IPS-NIHi7 (cell line): ENCODE data around the gene GCNT3.

Experiments
- DNase-seq: peaks from one replicate; pipeline ENCODE4 v3.0.0; 2012; ENCODE audit warnings: mixed read lengths; ENCODE audit errors: extremely low spot score

The GCNT3 gene, protein sequence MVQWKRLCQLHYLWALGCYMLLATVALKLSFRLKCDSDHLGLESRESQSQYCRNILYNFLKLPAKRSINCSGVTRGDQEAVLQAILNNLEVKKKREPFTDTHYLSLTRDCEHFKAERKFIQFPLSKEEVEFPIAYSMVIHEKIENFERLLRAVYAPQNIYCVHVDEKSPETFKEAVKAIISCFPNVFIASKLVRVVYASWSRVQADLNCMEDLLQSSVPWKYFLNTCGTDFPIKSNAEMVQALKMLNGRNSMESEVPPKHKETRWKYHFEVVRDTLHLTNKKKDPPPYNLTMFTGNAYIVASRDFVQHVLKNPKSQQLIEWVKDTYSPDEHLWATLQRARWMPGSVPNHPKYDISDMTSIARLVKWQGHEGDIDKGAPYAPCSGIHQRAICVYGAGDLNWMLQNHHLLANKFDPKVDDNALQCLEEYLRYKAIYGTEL

DNA sequence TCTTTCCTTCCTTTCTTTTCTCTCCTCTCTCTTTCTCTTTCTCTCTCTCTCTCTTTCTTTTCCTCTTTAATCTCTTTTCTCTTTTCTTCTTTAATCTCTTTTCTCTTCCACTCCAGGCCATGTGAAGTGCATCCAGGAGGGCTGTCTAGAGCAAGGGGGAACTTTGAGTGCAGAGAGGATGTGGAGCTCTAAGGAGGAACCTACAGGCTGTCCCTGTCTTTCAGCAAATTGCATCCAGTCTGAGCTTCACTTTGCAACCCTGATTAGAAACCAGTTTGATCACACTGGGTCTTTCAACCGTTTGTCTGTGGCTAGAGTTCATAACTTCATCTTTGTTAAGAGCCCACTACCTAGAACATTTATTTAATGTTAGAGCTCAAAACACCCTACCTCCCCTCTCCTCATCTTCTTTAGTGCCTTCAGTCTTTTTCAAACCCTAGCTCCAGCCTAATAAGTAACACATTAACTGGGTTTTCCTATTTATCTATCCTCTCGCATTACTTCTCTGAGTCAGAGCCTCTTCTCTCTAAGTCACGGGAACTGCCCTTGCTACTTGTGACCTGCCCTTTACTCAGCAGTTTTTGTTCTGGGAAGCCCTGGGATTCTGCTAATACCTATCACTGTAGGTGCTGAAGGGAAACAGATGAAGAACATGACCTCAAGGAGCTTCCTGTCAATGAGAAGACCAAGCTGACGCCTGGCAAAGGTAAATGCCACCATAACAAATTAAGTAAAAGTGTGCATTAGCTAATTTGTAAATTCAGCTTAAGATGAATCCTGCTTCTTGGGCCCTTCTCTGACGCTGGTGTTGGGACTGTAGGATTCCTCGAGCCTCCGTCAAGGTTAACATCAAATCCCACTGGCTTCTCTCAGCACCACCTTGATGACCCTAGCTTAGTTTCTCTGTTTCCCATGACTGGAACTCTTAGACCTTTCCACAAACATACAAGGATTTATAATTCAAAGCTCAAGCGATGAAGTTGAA lies at the start of gene GCNT3:
TSS of gene GCNT3 (plus strand) at position 508 of the 985 bp plus-strand sequence. CDS start 6,456 bp downstream, outside the sequence.
- peak; percentile 26 for DNase-seq

DNA sequence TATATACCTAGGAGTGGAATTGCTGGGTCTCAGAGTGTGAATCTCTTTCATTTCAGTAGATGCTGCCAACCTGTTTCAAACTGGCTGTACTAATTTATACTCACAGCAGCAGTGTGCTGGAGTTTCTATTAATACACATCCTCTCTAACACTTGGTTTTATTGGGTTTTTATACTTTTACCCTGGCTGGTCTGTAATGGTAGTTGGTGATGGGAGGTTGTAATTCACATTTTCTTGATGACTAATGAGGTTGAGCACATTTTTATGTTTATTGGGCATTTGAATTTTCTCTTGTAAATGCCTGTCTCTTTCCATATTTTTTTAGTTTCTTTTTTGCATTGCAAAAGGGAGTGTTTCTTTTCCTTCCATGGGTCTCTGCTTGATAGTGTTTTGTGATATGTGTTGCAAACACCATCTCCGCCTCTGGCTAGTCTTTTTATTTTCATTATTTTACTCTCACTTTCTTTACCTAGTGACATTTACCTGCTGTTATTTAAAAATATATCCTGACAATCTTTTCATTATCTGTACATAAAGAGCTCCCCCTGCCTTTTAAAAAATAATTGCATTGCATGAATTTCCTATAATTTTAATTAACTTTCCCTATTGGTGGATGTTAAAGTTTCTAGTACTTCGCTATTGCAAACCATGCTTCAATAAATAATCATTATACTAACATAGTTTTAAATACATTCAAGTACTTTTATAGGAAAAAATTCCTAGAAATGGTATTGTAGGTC lies 49.0 kb upstream of the GCNT3 start:
- DNase-seq: no peak

DNA sequence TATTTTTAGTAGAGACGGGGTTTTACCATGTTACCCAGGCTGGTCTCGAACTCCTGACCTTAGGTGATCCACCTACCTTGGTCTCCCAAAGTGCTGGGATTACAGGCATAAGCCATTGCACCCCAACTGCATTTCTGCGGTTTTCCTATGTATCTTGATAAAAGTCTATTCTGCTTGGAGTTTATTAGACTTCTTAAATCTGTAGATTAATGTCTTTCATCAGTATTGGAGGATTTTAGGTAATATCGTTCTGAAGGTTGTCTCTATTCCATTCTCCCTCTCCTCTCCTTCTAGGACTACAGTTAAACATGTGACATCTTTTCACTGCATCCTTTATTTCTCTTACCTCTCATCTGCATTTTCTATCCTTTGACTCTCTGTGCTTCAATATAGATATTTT lies 46.3 kb upstream of the GCNT3 start:
- DNase-seq: no peak

DNA sequence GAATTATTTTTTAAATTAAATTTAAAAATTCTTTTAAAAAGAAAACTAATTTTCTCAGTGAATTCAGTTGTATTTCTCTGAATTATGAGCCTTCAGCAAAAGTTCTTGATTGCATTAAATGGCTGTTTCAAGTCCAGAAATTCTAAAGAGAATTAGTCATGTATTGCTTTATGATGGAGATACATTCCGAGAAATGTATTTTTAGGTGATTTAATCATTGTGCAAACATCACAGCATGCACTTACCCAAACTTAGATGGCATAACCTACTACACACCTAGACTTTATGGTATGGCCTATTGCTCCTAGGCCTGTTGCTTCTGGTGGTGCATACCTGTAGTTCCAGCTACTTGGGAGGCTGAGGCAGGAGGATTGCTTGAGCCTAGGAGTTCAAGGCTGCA lies 44.3 kb upstream of the GCNT3 start:
- DNase-seq: no peak

DNA sequence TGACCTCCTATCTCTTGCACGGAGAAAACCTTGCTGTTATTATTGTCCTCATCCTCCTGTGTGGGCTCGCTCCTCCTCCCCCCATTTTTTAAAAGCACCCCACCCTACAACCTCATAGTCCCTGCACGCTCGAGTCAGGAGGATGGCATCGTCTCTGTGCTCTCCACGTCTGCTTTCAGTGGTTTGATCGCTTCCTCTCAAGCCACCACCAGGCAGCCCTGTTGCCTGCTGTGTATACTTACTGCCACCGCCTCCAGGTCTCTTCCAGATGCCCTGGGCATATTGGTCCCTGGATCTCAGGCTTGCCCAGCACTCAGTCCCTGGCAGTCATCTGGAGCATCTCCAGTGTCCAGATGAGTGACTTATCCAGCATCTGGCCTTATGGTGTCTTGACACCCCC lies 42.1 kb upstream of the GCNT3 start:
- DNase-seq: no peak

DNA sequence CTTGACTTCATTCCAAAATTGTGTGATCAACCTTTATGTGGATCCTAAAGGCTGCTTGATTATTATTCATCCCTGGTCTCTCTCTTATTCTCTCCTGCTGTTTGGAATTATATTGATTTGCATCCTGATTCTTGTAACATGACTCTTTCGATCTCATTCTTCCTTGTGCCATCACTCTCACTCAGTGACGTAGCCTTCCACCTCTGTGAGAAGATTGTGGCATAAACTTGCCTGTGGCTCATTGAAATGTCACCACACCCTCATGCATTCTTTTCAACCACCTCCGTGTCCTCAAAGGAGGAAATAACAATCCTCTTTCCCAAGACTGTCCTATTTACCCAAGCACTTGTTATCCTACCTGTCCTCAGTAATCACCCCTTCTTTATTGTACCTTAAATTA lies 41.3 kb upstream of the GCNT3 start:
- no peak for DNase-seq

DNA sequence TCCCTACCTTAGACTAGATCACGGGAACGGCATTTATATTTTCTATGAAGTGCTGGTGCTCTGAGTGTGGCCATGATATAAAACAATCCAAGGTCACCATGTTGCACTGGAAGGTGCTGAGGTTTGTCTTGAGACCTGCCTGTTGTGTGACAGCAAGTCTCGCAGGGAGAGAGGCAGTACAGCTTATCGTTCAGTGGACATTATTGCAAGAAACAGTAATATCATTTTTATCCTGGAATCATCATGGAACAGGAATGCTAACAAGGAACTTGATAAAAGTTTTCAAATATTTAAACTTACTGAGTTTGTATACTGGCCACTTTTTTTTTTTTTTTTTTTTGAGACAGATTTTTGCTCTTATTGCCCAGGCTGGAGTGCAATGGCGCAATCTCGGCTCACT lies 40.0 kb upstream of the GCNT3 start:
- no peak for DNase-seq

DNA sequence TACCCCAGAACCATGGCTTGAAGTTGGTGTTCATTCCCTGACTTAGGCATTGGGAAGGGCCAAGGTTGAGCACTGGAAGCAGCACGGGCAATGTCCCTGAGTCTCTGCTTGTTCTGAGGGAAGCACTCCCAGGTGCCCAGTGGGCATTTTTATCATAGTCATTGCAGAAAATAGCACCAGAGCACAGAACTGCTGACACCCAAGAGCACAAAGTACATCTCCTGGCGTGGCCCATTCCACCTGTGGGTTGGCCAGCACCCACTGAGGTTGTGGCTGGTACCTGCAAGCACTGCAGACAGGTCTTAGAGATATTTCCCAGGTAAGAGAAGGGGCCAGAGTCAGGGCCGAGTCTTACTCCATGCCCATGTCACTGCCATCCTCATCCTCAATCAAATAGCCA lies 28.5 kb upstream of the GCNT3 start:
- no peak for DNase-seq

DNA sequence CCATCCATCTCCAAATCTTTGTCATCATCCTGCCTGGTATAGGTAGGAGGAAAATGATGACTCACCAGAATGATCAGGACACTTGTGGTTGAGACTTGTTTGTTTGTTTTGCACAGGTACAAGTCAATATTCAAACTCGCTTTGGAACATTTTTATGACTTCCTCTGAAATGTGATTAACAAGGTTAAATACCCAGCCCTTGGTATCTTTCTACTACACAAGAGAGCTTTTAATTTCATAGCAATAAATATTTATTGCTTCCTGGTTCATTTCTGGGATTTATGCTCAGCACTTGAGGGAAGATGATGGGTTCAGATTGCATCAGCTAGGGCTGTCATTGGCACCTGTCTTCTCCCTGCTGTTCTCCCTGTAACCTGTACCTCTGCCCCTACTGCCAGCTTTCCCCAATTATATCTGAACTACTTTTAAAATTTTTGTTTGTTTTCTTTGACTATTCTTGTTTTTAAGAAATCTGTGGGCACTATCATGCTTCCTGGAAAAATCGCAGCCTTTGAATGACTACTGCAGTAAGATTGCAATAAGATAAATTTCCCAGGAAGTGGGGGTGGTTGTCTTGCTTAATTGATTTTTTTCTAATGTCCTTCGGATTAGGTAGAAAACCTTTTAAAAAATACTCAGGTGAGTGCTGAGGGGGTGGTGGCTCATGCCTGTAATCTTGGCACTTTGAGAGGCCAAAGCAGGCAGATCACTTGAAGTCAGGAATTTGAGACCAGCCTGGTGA lies 24.3 kb upstream of the GCNT3 start:
- DNase-seq: no peak

DNA sequence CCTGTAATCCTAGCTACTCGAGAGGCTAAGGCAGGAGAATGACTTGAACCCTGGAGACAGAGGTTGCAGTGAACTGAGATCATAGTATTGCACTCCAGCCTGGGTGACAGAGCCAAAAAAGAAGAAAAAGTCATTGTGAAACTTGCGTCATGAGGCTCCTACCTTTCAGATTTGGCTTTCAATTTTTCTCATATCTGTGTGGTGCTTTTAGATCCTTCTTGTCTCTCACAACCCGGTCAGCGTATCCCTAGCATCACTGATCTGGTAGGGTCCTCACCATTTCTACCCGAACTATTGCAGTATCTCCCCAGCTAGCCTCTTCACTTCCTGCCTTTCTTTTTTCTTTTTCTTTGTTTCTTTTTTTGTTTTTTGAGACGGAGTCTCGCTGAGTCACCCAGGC lies 21.6 kb upstream of the GCNT3 start:
- no peak for DNase-seq

DNA sequence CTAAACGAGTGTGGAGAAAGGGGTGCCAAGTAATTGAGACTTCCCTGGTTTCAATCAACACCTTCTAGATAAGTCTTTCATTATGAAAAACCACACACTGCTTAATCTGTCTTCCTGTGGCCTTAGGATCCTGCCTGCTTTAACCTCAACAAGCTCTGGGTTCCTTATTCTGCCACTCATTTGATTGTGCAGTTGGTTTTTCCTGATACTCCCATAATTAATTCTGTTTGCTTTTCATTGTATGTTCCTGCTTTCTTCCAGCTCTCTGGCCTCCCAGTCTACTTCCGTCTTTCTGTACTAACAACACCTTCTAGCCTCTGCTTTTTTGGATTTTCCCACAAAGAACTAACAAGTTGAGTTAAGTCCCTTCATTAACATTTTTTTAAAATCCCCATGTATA lies 20.2 kb upstream of the GCNT3 start:
- no peak for DNase-seq

DNA sequence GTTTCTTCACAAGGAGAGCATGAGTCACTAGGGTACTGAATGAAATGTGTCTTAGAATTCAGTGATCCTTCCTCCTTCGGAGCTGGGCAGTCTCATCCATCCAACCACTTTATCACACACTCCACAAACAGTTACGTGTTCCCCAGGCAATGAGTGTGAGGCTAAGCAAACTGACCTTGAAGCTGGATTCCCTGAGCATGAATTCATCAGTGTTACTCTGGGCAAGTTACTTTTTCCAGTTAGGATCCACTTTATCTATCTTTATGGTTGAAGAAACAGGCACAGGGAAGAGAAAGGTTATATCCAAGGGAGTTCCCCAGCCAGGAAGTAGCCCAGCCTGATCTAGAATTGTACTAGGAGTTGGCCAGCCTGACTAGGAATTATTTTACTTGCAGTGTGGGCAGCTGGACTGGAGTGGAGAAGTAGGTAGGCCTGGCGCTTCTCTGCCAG lies 17.1 kb upstream of the GCNT3 start:
- no peak for DNase-seq

DNA sequence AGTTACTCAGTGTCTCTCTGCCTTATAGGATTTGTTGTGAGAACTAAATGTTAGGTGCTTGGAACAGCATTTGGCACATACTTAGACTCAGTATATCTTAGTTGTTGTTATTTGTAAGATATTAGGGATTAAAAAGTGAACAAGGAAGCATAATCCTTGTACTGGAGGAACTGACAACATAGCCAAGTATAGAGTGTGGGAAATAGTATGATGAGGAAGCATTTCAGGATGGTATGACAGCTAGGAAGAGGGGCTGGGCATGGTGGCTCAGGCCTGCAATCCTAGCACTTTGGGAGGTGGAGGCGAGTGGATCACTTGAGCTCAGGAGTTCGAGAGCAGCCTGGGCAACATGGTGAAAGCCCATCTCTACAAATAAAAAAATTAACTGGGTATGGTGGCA lies 16.6 kb upstream of the GCNT3 start:
- DNase-seq: no peak

DNA sequence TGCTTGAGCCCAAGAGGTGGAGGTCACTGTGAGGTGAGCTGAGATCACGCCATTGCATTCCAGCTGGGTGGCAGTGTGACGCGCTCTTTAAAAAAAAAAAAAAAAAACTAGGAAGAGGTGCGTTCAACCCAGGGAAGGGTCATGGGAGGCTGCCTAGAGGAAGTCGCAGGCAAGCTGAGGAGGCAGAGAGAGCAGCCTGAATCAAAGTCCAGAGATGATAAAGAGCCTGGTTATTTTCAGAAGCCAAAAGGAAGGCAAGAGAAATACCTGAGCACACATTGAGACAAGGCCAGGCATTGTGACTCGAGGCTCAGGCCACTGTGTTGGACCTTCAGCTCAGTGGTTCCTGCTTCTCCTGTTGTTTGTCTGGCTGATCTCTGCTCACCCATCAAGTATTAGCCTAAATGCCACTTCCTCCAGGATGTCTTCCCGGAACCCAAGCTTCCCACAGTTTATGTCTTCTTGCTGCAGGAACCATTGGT lies 16.1 kb upstream of the GCNT3 start:
- no peak for DNase-seq

DNA sequence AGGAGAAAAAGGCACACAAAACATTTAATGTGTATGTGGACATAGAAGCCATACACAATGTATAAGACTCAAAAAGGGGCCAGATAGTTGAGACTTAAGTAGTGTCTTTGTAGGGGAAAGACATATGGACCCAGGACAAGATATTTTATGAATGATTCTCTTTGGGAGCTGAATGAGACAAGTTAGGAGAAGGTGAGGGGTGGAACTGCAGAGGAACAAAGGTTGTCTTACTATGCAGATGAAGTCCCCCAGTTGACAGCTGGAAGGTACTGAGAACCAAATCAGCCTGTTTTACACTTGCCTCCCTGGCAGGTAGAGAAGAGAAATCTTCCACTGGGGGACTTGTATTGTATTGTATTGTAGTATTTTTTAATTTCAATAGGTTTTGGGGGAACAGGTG lies 14.9 kb upstream of the GCNT3 start:
- DNase-seq: no peak

DNA sequence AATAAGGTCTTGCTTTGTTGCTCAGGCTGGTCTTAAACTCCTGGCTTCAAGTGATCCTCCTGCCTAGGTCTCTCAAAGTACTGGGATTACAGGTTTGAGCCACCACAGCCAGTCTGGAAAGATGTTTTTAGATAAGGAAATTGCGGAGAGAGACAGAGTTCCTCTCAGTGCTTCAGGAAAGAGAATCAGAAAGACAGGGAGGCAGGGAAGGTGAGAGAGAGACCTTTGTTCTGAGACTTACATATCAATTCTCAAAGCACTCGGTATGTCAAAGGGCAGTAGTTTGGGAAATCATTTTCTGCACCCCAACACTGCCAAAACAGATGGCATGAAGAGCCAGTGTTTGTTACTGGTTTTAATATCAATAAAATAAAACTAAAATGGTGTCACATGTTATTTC lies 13.1 kb upstream of the GCNT3 start:
- DNase-seq: no peak

DNA sequence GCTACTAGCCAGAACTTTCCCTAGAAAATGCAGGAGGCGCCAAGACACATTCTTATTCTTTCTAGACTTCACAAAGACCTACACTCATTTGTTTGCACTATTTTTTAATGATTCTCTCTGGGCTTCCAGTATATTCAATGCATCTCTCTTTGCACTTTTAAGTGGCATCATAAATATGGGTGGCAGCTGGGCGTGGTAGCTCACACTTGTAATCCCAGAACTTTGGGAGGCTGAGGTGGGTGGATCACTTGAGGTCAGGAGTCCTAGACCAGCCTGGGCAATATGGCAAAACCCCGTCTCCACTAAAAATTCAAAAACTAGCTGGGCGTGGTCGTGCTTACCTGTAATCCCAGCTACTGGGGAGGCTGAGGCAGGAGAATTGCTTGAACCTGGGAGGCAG lies 5.6 kb upstream of the GCNT3 start:
- DNase-seq: no peak

DNA sequence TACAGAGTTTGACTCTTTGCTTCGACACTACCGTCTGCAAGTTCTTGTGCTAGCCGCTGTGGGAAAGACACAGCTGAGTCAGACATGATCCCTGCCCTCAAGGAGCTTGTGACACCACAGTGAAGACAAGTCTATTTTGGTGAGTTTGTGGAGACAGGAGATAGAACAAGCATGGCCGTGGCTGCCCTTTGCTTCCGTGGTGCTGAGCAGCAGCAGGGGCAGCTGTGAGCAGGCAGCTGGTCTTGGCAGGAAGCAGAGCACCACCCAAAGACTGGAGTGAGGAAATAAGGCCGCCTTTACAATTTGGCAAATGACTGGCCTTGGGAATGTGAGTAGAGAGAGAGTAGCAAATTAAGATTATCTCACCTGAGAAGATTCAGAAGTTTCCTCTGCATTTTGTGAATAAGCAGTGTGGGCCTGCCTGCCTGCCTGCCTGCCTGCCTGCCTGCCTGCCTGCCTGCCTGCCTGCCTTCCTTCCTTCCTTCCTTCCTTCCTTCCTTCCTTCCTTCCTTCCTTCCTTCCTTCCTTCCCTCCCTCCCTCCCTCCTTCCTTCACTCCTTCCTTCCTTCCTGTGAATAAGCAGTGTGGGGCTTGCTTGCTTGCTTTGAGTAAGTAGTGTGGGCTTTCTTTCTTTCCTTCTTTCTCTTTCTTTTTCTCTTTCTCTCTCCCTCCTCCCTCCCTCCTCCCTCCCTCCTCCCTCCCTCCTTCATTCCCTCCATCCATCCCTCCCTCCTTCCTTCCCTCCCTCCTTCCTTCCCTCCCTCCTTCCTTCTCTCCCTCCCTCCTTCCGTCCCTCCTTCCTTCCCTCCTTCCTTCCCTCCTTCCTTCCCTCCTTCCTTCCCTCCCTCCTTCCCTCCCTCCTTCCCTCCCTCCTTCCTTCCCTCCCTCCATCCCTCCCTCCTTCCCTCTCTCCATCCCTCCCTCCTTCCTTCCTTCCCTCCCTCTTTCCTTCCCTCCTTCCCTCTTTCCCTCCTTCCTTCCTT lies 1.6 kb upstream of the GCNT3 start:
- DNase-seq: peak; percentile 18

DNA sequence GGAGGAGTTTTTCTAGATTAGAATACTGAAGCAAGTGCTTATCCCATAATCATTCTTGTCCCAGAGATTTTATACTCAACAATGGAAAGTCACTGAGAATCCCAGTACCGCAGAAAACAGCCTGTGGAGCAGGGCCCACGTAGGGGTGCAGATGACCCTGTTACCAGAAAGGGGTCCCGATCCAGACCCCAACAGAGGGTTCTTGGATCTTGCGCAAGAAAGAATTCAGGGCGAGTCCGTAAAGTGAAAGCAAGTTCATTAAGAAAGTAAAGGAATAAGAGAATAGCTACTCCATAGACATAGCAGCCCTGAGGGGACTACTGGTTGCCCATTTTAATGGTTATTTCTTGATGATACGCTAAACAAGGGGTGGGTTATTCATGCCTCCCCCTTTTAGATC lies 2.6 kb downstream of the GCNT3 start:
- no peak for DNase-seq

DNA sequence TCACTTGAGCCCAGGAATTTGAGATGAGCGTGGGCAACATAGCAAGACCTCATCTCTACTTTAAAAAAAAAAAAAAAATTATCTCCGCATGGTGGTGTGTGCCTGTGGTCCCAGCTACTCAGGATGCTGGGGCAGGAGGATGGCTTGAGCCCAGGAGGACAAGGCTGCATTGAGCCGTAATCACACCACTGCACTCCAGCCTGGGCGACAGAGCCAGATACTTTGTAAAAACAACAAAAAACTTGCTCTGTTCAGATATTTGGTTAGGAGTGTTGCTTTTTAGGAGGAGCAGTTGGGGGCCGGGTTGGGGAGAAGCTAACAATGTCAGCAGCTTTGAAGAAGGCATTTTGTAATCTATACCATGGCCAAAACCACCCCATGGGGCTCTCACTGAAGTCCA lies 4.1 kb downstream of the GCNT3 start:
- DNase-seq: no peak
